Measurements from ENCODE around the gene MPV17. TPM values are rescaled to one million over a fixed set of nuclear protein-coding genes. Genes with fewer than 3 reads are reported as not detected.

MPV17 gene
- total RNA-seq, 1 experiment from 2014 or later, result 51.5 TPM

- TF ChIP-seq FOXP1 (CRISPR knock-in tag; IDR thresholded peaks at IDR 0.05; ENCODE audit: borderline replicate concordance) (no peak), GABPB1 (CRISPR knock-in tag; IDR thresholded peaks at IDR 0.05) (no peak), HMGXB4 (CRISPR knock-in tag; IDR thresholded peaks at IDR 0.05) (no peak), ZNF423 (CRISPR knock-in tag; IDR thresholded peaks at IDR 0.05) (no peak), HMGA2 (CRISPR knock-in tag; IDR thresholded peaks at IDR 0.05) (no peak), NFATC4 (CRISPR knock-in tag; IDR thresholded peaks at IDR 0.05) (no peak)
Observed at GRCh38 chr2:27363933-27364332, 41.0 kb upstream of the MPV17 start (continued).

GRCh38 chr2:27362678-27363420 lies 40.0 kb upstream of the MPV17 start:
- DNase-seq (ENCODE audit: low spot score), result no peak
- H3K4me3 Mint-ChIP-seq, result no peak overlapping the region
- no peaks in the 10 kb centered on the region for H3K27me3 Mint-ChIP-seq (ENCODE audit: low read depth)
- CTCF ChIA-PET, result no interaction called here
- peaks cover 9% of the 10 kb centered on the region for H3K4me1 Mint-ChIP-seq
- POLR2A ChIA-PET, result interaction anchor here (0.7 kb wide), 1 partner anchor 1317 kb away, joined by 3 read pairs; no protein-coding TSS in a partner anchor
- H3K36me3 Mint-ChIP-seq, result peaks cover 40% of the 10 kb centered on the region
- TF ChIP-seq CDX4 (CRISPR knock-in tag; IDR thresholded peaks at IDR 0.05; ENCODE audit: borderline replicate concordance) (no peak), USF1 (CRISPR knock-in tag; IDR thresholded peaks at IDR 0.05) (no peak), ESRRA (CRISPR knock-in tag; IDR thresholded peaks at IDR 0.05; ENCODE audit: borderline replicate concordance) (no peak), ZBTB21 (CRISPR knock-in tag; IDR thresholded peaks at IDR 0.05; ENCODE audit: borderline replicate concordance) (no peak), NR2C2 (CRISPR knock-in tag; IDR thresholded peaks at IDR 0.05) (no peak), RORB (CRISPR knock-in tag; IDR thresholded peaks at IDR 0.05) (no peak), ZNF263 (CRISPR knock-in tag; IDR thresholded peaks at IDR 0.05; ENCODE audit: low read depth) (no peak), AFF4 (CRISPR knock-in tag; IDR thresholded peaks at IDR 0.05; ENCODE audit: borderline replicate concordance) (no peak), FOXP4 (CRISPR knock-in tag; IDR thresholded peaks at IDR 0.05) (no peak), HMGXB4 (CRISPR knock-in tag; IDR thresholded peaks at IDR 0.05) (no peak), CREB1 (CRISPR knock-in tag; IDR thresholded peaks at IDR 0.05) (no peak)
- H3K9me3 Mint-ChIP-seq, result peaks cover 8% of the 10 kb centered on the region
- peak overlapping the region; percentile 40; the same call in 1 of the 2 replicates for H3K27ac Mint-ChIP-seq
- no peak for ATAC-seq
